ENCODE data around the gene OR52H1. TPM values are rescaled to one million over a fixed set of nuclear protein-coding genes. Genes with fewer than 3 reads are reported as not detected.

The OR52H1 gene
- total RNA-seq (2011; cell fraction: chromatin; rRNA removed; ENCODE audit: low replicate concordance), result 0.60 and 1.5 TPM in 2 replicates
- 1.6 TPM in 1 of 2 replicates, not detected in the other for total RNA-seq (2011; cell fraction: nucleolus; rRNA removed)
- 1.0 and 1.6 TPM in 2 replicates for total RNA-seq (2011; cell fraction: nucleoplasm; rRNA removed)
- total RNA-seq (2014; rRNA removed) (not detected in 2 replicates), total RNA-seq (2014; rRNA removed; fragmentation: Illumina TruSeq; extraction: Trizol) (0.15 TPM in 1 of 2 replicates, not detected in the other), total RNA-seq (2015; rRNA removed; fragmentation: Illumina TruSeq; extraction: Trizol) (not detected in 2 replicates), total RNA-seq (2021) (not detected in 2 replicates), polyA plus RNA-seq (2011; rRNA removed) (not detected in 2 replicates), polyA plus RNA-seq (2014; fragmentation: Illumina TruSeq; extraction: Trizol) (not detected in 2 replicates), polyA plus RNA-seq (2014; fragmentation: Nextera tagmentation; extraction: Ambion mirVana) (not detected), polyA plus RNA-seq (2014; rRNA removed) (not detected in 2 replicates), polyA minus RNA-seq (2011; rRNA and poly(A)+ RNA removed) (0.77 and 0.84 TPM in 2 replicates), Bru-seq, nascent RNA (not detected), BruChase-seq, experiment 1, labeled RNA remaining after a 2-hour chase (percentile 23 among the genes with signal in this experiment), BruChase-seq, experiment 2, labeled RNA remaining after a 6-hour chase (percentile 32 among the genes with signal in this experiment)
- polyA plus RNA-seq (2011; cell fraction: cytosol; rRNA removed), result not detected in 2 replicates
- polyA plus RNA-seq (2011; cell fraction: nucleus; rRNA removed), result 0.11 and 0.13 TPM in 2 replicates
- polyA plus RNA-seq (2012), result not detected in 2 replicates
- polyA minus RNA-seq (2011; cell fraction: cytosol; rRNA and poly(A)+ RNA removed), result not detected in 2 replicates
- 0.81 TPM in 1 of 2 replicates, not detected in the other for polyA minus RNA-seq (2011; cell fraction: nucleus; rRNA and poly(A)+ RNA removed)
- long read RNA-seq, experiment 1, result 0 reads
- long read RNA-seq, experiment 2, result 0 reads
- long read RNA-seq, experiment 3, result 0 reads

- Histone ChIP-seq H3K4me1 (replicated peaks in 1 of 2; ENCODE audit: control insufficient read depth in 2 of 2, insufficient read depth in 2 of 2, low read length in 2 of 2) (peaks cover 0 to 6% of the 10 kb centered on the region in 2 experiments; a peak in 2 of 5 replicates), H4K20me1 (replicated peaks; ENCODE audit: control insufficient read depth, insufficient read depth, low read length) (no peaks in the 10 kb centered on the region), H3K27ac (ENCODE audit: extremely low read depth, low read depth, low read length) (no peak within 1 kb of the TSS), H3K9me3 (replicated peaks; ENCODE audit: control insufficient read depth, insufficient read depth, low read depth, low read length) (no peaks in the 10 kb centered on the region), H3K9ac (ENCODE audit: insufficient read depth in 1 of 2, low read depth in 2 of 2, low read length in 2 of 2) (no peak within 1 kb of the TSS), H3K27me3 (ENCODE audit: control insufficient read depth in 2 of 2, insufficient read depth in 2 of 2, low read length in 2 of 2) (no peaks in the 10 kb centered on the region; a peak in 1 of 5 replicates), H3K36me3 (ENCODE audit: control insufficient read depth, insufficient read depth, low read length) (no peaks in the 10 kb centered on the region), H3K9me1 (ENCODE audit: control insufficient read depth, insufficient read depth, low read length) (no peaks in the 10 kb centered on the region), H3K79me2 (ENCODE audit: control insufficient read depth, insufficient read depth, low read length) (no peaks in the 10 kb centered on the region), H3K4me2 (ENCODE audit: insufficient read depth, low read length) (no peak within 1 kb of the TSS), H2AFZ (ENCODE audit: low read depth, low read length) (peak within 1 kb of the TSS; percentile 5; the same call in 1 of the 2 replicates), H3K4me3 (no peak within 1 kb of the TSS)
- ChIA-PET CTCF (ENCODE audit: low intra/inter-chr PET ratio) (no interaction called here), POLR2A (interaction anchor here (0.7 to 1.1 kb wide), 2 partner anchors 11 to 169 kb away, joined by 3 to 5 read pairs; no protein-coding TSS in a partner anchor)
- TF ChIP-seq SIRT6 (IDR thresholded peaks at IDR 0.05; ENCODE audit: low read depth, low read length) (no peak), PBX2 (CRISPR knock-in tag; IDR thresholded peaks at IDR 0.05; ENCODE audit: low read depth) (no peak), PBX2 (tag; conservative IDR thresholded peaks at IDR 0.05; ENCODE audit: low read depth) (no peak)
- intact Hi-C loops (cut with micrococcal nuclease), result no loop called here
- no TSS peak for BruUV-seq (replicated peaks)
- 0% methylated on average over 1 of the region's 1 CpG for WGBS (ENCODE audit: insufficient coverage, low coverage, missing lambda C conversion rate)
- FAIRE-seq, result no peak
- ATAC-seq, result no peak
- DNase-seq (ENCODE audit: extremely low read depth in 1 of 4, low spot score in 3 of 4), result no peak
- in situ Hi-C loops (cut with MboI), result no loop called here
Observed at GRCh38 chr11:5548440-5548839, at the start of gene OR52H1. Gene OR52H1 (minus strand): TSS chr11:5548540. CDS start chr11:5545505, 3,035 bp downstream.
